LNCaP clone FGC (cell line): Measurements from ENCODE around the gene PRIMPOL.

Experiments used
- DNase-seq: peaks from one replicate; pipeline ENCODE4 v3.0.0-alpha.2; 2011; ENCODE audit warnings: low read depth
- H3K4me3 ChIP-seq: 2 replicates; pipeline ENCODE4 v1.5.1; 2011; ENCODE audit warnings: mild to moderate bottlenecking, low read depth, low read length, control low read depth
- CTCF ChIP-seq: IDR thresholded peaks from 2 replicates; pipeline ENCODE4 v1.5.1; 2012; ENCODE audit warnings: mild to moderate bottlenecking; ENCODE audit not compliant: control insufficient read depth, insufficient read depth; ENCODE audit errors: extremely low read depth

PRIMPOL gene

GRCh38 chr4:184713887-184714286 is 64.3 kb downstream of the PRIMPOL start:
- no peak for TF ChIP-seq CTCF
- no peak overlapping the region for H3K4me3 ChIP-seq
- no peak for DNase-seq

GRCh38 chr4:184715526-184715925 is 66.0 kb downstream of the PRIMPOL start:
- DNase-seq = no peak
- no peak for TF ChIP-seq CTCF
- H3K4me3 ChIP-seq = no peak overlapping the region

GRCh38 chr4:184719407-184719806 is 69.9 kb downstream of the PRIMPOL start:
- H3K4me3 ChIP-seq = no peak overlapping the region
- no peak for TF ChIP-seq CTCF
- no peak for DNase-seq

GRCh38 chr4:184721254-184721653 is 71.7 kb downstream of the PRIMPOL start:
- H3K4me3 ChIP-seq = no peak overlapping the region
- no peak for DNase-seq
- TF ChIP-seq CTCF = no peak

GRCh38 chr4:184722798-184723197 is 73.3 kb downstream of the PRIMPOL start:
- peak; percentile 32 for TF ChIP-seq CTCF
- no peak overlapping the region for H3K4me3 ChIP-seq
- DNase-seq = no peak

GRCh38 chr4:184727430-184727829 is 77.9 kb downstream of the PRIMPOL start:
- DNase-seq = no peak
- no peak for TF ChIP-seq CTCF
- H3K4me3 ChIP-seq = no peak overlapping the region

GRCh38 chr4:184728858-184729257 is 79.3 kb downstream of the PRIMPOL start:
- no peak overlapping the region for H3K4me3 ChIP-seq
- no peak for TF ChIP-seq CTCF
- DNase-seq = no peak
